GM12878 (cell line): ENCODE results near the gene MAN2C1. TPM values are rescaled to one million over a fixed set of nuclear protein-coding genes. Genes with fewer than 3 reads are reported as not detected.

Source experiments
- ATAC-seq: fragments of 200-7000 bp; cut with Tn5 transposase; 3 replicates; pipeline ENCODE4 v1.9.1; 2020; ENCODE audit warnings: mild to moderate bottlenecking, moderate library complexity
- BruUV-seq: library from RNA; stranded (reverse); fragments of 400-500 nt; replicated peaks from 2 replicates; lab custom pipeline; 2021; lab: Mats Ljungman, UMichigan
- CTCF ChIA-PET: fragments of 300-600 bp; sonication (Branson Sonifier 250); formaldehyde crosslinking; extraction: SDS; loops from one replicate; lab custom pipeline; 2021; ENCODE audit warnings: inconsistent platforms; lab: Yijun Ruan, JAX
- POLR2A ChIA-PET: fragments of 350-600 bp; formaldehyde crosslinking; extraction: SDS; loops from one replicate; lab custom pipeline; 2021; ENCODE audit warnings: inconsistent platforms; lab: Charles Lee
- RAD21 ChIA-PET: fragments of 300-600 bp; sonication (Branson Sonifier 250); formaldehyde crosslinking; loops from one replicate; lab custom pipeline; 2023; ENCODE audit warnings: antibody characterized with exemption; ENCODE audit not compliant: unreplicated experiment; lab: Charles Lee
- SMC1A ChIA-PET: fragments of 300-600 bp; sonication (Branson Sonifier 250); formaldehyde crosslinking; loops from one replicate; lab custom pipeline; 2023; ENCODE audit not compliant: unreplicated experiment, uncharacterized antibody; lab: Charles Lee
- DNase-seq: peaks from one replicate; pipeline ENCODE4 v3.0.0-alpha.2; 2011; ENCODE audit warnings: low read depth, low spot score
- FAIRE-seq: peaks from 3 replicates; lab custom pipeline; 2011; peaks lifted over from hg19 to GRCh38; lab: Jason Lieb, UNC
- H2AFZ ChIP-seq: 2 replicates; pipeline ENCODE4 v1.6.0; 2011; ENCODE audit warnings: low read depth, low read length, control low read depth; ENCODE audit not compliant: control insufficient read depth
- H3K27ac ChIP-seq: 2 replicates; pipeline ENCODE4 v1.5.1; 2011; ENCODE audit warnings: control low read depth; ENCODE audit not compliant: control insufficient read depth, insufficient read depth
- H3K27me3 ChIP-seq, 2 experiments: replicated peaks in 1 of 2; 2 replicates each; pipeline versions ENCODE4 v1.6.0 to v1.6.1; 2011; ENCODE audit warnings: low read length in 1 of 2; ENCODE audit not compliant: control insufficient read depth in 2 of 2, insufficient read depth in 2 of 2
- H3K36me3 ChIP-seq, 2 experiments: 2 replicates each; pipeline ENCODE4 v1.5.1; 2011; ENCODE audit warnings: low read length in 1 of 2; ENCODE audit not compliant: control insufficient read depth in 2 of 2, insufficient read depth in 2 of 2
- H3K4me1 ChIP-seq: 2 replicates; pipeline ENCODE4 v1.6.1; 2011; ENCODE audit warnings: mild to moderate bottlenecking, low read length, moderate library complexity, mixed read lengths; ENCODE audit not compliant: control insufficient read depth, insufficient read depth
- H3K4me2 ChIP-seq: 2 replicates; pipeline ENCODE4 v1.6.0; 2011; ENCODE audit warnings: control low read depth; ENCODE audit not compliant: control insufficient read depth, insufficient read depth
- H3K4me3 ChIP-seq: fragments of 200-600 bp; sonication (generic); 2 replicates; pipeline ENCODE4 v1.5.1; 2016
- H3K79me2 ChIP-seq: 2 replicates; pipeline ENCODE4 v1.6.0; 2011; ENCODE audit warnings: low read length; ENCODE audit not compliant: control insufficient read depth, insufficient read depth
- H3K9ac ChIP-seq: 2 replicates; pipeline ENCODE4 v1.8.0; 2011; ENCODE audit warnings: low read length, control low read depth, mixed read lengths; ENCODE audit not compliant: control insufficient read depth, insufficient read depth
- H3K9me3 ChIP-seq: replicated peaks from 3 replicates; pipeline ENCODE4 v1.5.1; 2011; ENCODE audit warnings: mild to moderate bottlenecking, low read length; ENCODE audit not compliant: control insufficient read depth, insufficient read depth
- H4K20me1 ChIP-seq: 2 replicates; pipeline ENCODE4 v1.6.0; 2011; ENCODE audit not compliant: control insufficient read depth, insufficient read depth
- RAD51 ChIP-seq: fragments of 450-650 bp; IDR thresholded peaks from 2 replicates; pipeline ENCODE4 v1.6.1; 2016; ENCODE audit warnings: moderate library complexity, mild to moderate bottlenecking, inconsistent platforms
- RELA ChIP-seq: fragments of 450-650 bp; IDR thresholded peaks from 2 replicates; pipeline ENCODE4 v1.8.0; 2014; ENCODE audit warnings: borderline replicate concordance; ENCODE audit not compliant: partially characterized antibody
- SREBF1 ChIP-seq: IDR thresholded peaks from 2 replicates; pipeline ENCODE4 v1.6.1; 2012; ENCODE audit warnings: mild to moderate bottlenecking, low read length
- SUPT20H ChIP-seq: IDR thresholded peaks from 2 replicates; pipeline ENCODE4 v1.6.1; 2011; ENCODE audit warnings: low read depth, mild to moderate bottlenecking, low read length, moderate library complexity, borderline replicate concordance; ENCODE audit not compliant: control insufficient read depth
- WGBS: methylation state at CpG from one replicate; pipeline ENCODE4 v1.1.6; 2016; ENCODE audit warnings: low lambda C conversion rate; ENCODE audit not compliant: insufficient replicate concordance, insufficient coverage; ENCODE audit errors: missing lambda C conversion rate; 5-methylcytosine and 5-hydroxymethylcytosine counted together
- in situ Hi-C: fragments of 300-500 bp; cut with MboI; formaldehyde crosslinking; loops from 9 replicates; pipeline ENCODE4 v1.14.3; 2018; ENCODE audit warnings: mixed read lengths
- intact Hi-C: fragments of 100-400 bp; cut with micrococcal nuclease; formaldehyde crosslinking; loops from one replicate; pipeline ENCODE4 v1.14.2; 2022; ENCODE audit not compliant: unreplicated experiment
- polyA plus RNA-seq, 11 experiments: library from polyadenylated mRNA; depleted of rRNA in 4 of 11; unstranded in 6 of 11; stranded (reverse) in 5 of 11; fragments of >200 nt; fragmentation: Nextera tagmentation in 4 of 11; fragmentation: Illumina TruSeq in 1 of 11; extraction: Ambion mirVana in 4 of 11; extraction: Trizol in 1 of 11; gene quantifications; 1 replicate in 1 of 11; 2 replicates in 10 of 11; pipeline versions ENCODE4 v1.2.1 to v1.2.3, GENCODE V29; 2011 to 2016; ENCODE audit warnings: inconsistent platforms in 2 of 11, missing spikeins in 2 of 11, low read depth in 1 of 11
- total RNA-seq, 4 experiments: library from RNA; depleted of rRNA in 3 of 4; stranded (reverse); fragments of >200 nt in 3 of 4; fragmentation: Illumina TruSeq in 1 of 4; extraction: Trizol in 1 of 4; gene quantifications; 2 replicates each; pipeline versions ENCODE4 v1.2.1 to v1.2.3, GENCODE V29; 2013 to 2021
- TF ChIP-seq, protein P1 (sequence below): fragments of 450-650 bp; IDR thresholded peaks from 2 replicates; pipeline ENCODE4 v1.6.1; 2017; ENCODE audit warnings: low read depth, mild to moderate bottlenecking, moderate library complexity
- TF ChIP-seq, protein P2 (sequence below): IDR thresholded peaks from 2 replicates; pipeline ENCODE4 v1.6.1; 2012; ENCODE audit warnings: mild to moderate bottlenecking, low read depth, low read length
- TF ChIP-seq, protein P3 (sequence below): IDR thresholded peaks from 2 replicates; pipeline ENCODE4 v1.6.1; 2012; ENCODE audit warnings: improper control_type of control experiment, low read depth, low read length; ENCODE audit not compliant: insufficient replicate concordance

The MAN2C1 gene
- total and polyA plus RNA-seq, 10 of the 15 experiments (the other 5 are each of a cell fraction or from before 2014, with no cell fraction given), result 1.4 to 111 (median 42.2) TPM

GRCh38 chr15:75397494-75397893 lies 29.1 kb upstream of the MAN2C1 start (continued):
- TF ChIP-seq, protein P1, sequence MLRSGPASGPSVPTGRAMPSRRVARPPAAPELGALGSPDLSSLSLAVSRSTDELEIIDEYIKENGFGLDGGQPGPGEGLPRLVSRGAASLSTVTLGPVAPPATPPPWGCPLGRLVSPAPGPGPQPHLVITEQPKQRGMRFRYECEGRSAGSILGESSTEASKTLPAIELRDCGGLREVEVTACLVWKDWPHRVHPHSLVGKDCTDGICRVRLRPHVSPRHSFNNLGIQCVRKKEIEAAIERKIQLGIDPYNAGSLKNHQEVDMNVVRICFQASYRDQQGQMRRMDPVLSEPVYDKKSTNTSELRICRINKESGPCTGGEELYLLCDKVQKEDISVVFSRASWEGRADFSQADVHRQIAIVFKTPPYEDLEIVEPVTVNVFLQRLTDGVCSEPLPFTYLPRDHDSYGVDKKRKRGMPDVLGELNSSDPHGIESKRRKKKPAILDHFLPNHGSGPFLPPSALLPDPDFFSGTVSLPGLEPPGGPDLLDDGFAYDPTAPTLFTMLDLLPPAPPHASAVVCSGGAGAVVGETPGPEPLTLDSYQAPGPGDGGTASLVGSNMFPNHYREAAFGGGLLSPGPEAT, result no peak
- no peak for TF ChIP-seq SUPT20H
- TF ChIP-seq RELA, result no peak

GRCh38 chr15:75389791-75390382 lies 21.5 kb upstream of the MAN2C1 start:
- ChIA-PET CTCF (no interaction called here), RAD21 (interaction anchor here (1.2 kb wide), 1 partner anchor 22 kb away, joined by 3 read pairs; no protein-coding TSS in a partner anchor), SMC1A (interaction anchor here (0.7 to 2.0 kb wide), 3 partner anchors 22 to 231 kb away, joined by 3 to 11 read pairs (median 3); partner anchors contain the start of gene MAN2C1), POLR2A (interaction anchor here (0.6 kb wide), 2 partner anchors 107 to 1994 kb away, joined by 3 read pairs; no protein-coding TSS in a partner anchor)
- TF ChIP-seq SREBF1 (no peak), RAD51 (no peak)
- TF ChIP-seq, protein P2, sequence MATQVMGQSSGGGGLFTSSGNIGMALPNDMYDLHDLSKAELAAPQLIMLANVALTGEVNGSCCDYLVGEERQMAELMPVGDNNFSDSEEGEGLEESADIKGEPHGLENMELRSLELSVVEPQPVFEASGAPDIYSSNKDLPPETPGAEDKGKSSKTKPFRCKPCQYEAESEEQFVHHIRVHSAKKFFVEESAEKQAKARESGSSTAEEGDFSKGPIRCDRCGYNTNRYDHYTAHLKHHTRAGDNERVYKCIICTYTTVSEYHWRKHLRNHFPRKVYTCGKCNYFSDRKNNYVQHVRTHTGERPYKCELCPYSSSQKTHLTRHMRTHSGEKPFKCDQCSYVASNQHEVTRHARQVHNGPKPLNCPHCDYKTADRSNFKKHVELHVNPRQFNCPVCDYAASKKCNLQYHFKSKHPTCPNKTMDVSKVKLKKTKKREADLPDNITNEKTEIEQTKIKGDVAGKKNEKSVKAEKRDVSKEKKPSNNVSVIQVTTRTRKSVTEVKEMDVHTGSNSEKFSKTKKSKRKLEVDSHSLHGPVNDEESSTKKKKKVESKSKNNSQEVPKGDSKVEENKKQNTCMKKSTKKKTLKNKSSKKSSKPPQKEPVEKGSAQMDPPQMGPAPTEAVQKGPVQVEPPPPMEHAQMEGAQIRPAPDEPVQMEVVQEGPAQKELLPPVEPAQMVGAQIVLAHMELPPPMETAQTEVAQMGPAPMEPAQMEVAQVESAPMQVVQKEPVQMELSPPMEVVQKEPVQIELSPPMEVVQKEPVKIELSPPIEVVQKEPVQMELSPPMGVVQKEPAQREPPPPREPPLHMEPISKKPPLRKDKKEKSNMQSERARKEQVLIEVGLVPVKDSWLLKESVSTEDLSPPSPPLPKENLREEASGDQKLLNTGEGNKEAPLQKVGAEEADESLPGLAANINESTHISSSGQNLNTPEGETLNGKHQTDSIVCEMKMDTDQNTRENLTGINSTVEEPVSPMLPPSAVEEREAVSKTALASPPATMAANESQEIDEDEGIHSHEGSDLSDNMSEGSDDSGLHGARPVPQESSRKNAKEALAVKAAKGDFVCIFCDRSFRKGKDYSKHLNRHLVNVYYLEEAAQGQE, result no peak
- TF ChIP-seq, protein P3, sequence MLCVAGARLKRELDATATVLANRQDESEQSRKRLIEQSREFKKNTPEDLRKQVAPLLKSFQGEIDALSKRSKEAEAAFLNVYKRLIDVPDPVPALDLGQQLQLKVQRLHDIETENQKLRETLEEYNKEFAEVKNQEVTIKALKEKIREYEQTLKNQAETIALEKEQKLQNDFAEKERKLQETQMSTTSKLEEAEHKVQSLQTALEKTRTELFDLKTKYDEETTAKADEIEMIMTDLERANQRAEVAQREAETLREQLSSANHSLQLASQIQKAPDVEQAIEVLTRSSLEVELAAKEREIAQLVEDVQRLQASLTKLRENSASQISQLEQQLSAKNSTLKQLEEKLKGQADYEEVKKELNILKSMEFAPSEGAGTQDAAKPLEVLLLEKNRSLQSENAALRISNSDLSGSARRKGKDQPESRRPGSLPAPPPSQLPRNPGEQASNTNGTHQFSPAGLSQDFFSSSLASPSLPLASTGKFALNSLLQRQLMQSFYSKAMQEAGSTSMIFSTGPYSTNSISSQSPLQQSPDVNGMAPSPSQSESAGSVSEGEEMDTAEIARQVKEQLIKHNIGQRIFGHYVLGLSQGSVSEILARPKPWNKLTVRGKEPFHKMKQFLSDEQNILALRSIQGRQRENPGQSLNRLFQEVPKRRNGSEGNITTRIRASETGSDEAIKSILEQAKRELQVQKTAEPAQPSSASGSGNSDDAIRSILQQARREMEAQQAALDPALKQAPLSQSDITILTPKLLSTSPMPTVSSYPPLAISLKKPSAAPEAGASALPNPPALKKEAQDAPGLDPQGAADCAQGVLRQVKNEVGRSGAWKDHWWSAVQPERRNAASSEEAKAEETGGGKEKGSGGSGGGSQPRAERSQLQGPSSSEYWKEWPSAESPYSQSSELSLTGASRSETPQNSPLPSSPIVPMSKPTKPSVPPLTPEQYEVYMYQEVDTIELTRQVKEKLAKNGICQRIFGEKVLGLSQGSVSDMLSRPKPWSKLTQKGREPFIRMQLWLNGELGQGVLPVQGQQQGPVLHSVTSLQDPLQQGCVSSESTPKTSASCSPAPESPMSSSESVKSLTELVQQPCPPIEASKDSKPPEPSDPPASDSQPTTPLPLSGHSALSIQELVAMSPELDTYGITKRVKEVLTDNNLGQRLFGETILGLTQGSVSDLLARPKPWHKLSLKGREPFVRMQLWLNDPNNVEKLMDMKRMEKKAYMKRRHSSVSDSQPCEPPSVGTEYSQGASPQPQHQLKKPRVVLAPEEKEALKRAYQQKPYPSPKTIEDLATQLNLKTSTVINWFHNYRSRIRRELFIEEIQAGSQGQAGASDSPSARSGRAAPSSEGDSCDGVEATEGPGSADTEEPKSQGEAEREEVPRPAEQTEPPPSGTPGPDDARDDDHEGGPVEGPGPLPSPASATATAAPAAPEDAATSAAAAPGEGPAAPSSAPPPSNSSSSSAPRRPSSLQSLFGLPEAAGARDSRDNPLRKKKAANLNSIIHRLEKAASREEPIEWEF, result no peak
- Histone ChIP-seq H3K4me2 (no peak overlapping the region), H3K36me3 (peaks cover 26 to 38% of the 10 kb centered on the region in 2 experiments), H3K79me2 (no peaks in the 10 kb centered on the region), H3K4me3 (no peak overlapping the region), H3K9me3 (no peaks in the 10 kb centered on the region), H3K4me1 (peaks cover 5% of the 10 kb centered on the region), H3K9ac (no peak overlapping the region), H2AFZ (no peak overlapping the region), H3K27ac (no peak overlapping the region), H4K20me1 (no peaks in the 10 kb centered on the region), H3K27me3 (no peaks in the 10 kb centered on the region)
- DNase-seq (no peak), FAIRE-seq (no peak), ATAC-seq (no peak)
- intact Hi-C loops (no loop called here), in situ Hi-C loops (no loop called here)
- 100% methylated on average over 1 of the region's 1 CpG for WGBS
- BruUV-seq, result no TSS peak
